Natural killer cell (primary cell): ENCODE results near the gene DRC7. TPM values are rescaled to one million over a fixed set of nuclear protein-coding genes. Genes with fewer than 3 reads are reported as not detected.

Source experiments
- ATAC-seq, 3 donors: fragments of 150-1000 bp in 2 of 3; fragments of 200-7000 bp in 1 of 3; cut with Tn5 transposase; 1 replicate in 1 of 3; 2 replicates in 2 of 3; pipeline ENCODE4 v1.10.0; 2021; ENCODE audit warnings: mild to moderate bottlenecking in 2 of 3, moderate library complexity in 2 of 3
- DNase-seq, 2 donors: peaks; one replicate each; pipeline versions ENCODE4 v3.0.0 to v3.0.0-alpha.2; 2013 to 2021; ENCODE audit warnings: mixed read lengths in 1 of 2
- H3K27ac ChIP-seq: one replicate; pipeline ENCODE4 v1.5.1; 2013; ENCODE audit warnings: mild to moderate bottlenecking, low read length
- H3K27me3 ChIP-seq: one replicate; pipeline ENCODE4 v1.6.1; 2013; ENCODE audit warnings: low read length; ENCODE audit not compliant: control insufficient read depth, insufficient read depth
- H3K36me3 ChIP-seq: one replicate; pipeline ENCODE4 v1.6.1; 2013; ENCODE audit warnings: low read length; ENCODE audit not compliant: control insufficient read depth, insufficient read depth
- H3K4me1 ChIP-seq: one replicate; pipeline ENCODE4 v1.6.1; 2013; ENCODE audit warnings: low read length; ENCODE audit not compliant: control insufficient read depth, insufficient read depth
- H3K4me3 ChIP-seq: one replicate; pipeline ENCODE4 v1.5.1; 2013; ENCODE audit warnings: low read length
- H3K9me3 ChIP-seq: one replicate; pipeline ENCODE4 v1.6.1; 2013; ENCODE audit warnings: low read length; ENCODE audit not compliant: control insufficient read depth, insufficient read depth
- H3K27ac Mint-ChIP-seq, 2 donors: one replicate each; pipeline ENCODE4 v1.8.0; 2022; ENCODE audit warnings: mild to moderate bottlenecking in 2 of 2, mixed read lengths in 2 of 2, moderate library complexity in 1 of 2
- H3K27me3 Mint-ChIP-seq, 2 donors: one replicate each; pipeline ENCODE4 v1.8.0; 2022; ENCODE audit warnings: low read depth in 2 of 2, mixed read lengths in 2 of 2
- H3K36me3 Mint-ChIP-seq: one replicate; pipeline ENCODE4 v1.8.0; 2022; ENCODE audit warnings: mixed read lengths
- H3K4me1 Mint-ChIP-seq, 2 donors: one replicate each; pipeline ENCODE4 v1.8.0; 2022; ENCODE audit warnings: mixed read lengths in 2 of 2
- H3K4me3 Mint-ChIP-seq: one replicate; pipeline ENCODE4 v1.8.0; 2022; ENCODE audit warnings: mild to moderate bottlenecking, moderate library complexity, mixed read lengths
- H3K9me3 Mint-ChIP-seq, 2 donors: one replicate each; pipeline ENCODE4 v1.8.0; 2022; ENCODE audit warnings: mixed read lengths in 2 of 2
- CTCF ChIP-seq: fragments of 200-600 bp; IDR thresholded peaks from one replicate; pipeline ENCODE4 v1.8.0; 2022; ENCODE audit warnings: antibody characterized with exemption
- WGBS: methylation state at CpG from one replicate; pipeline ENCODE4 v1.1.7; 2013; ENCODE audit warnings: missing lambda C conversion rate; ENCODE audit not compliant: insufficient coverage; 5-methylcytosine and 5-hydroxymethylcytosine counted together
- intact Hi-C: fragments of 100-400 bp; cut with micrococcal nuclease; formaldehyde crosslinking; loops from one replicate; pipeline ENCODE4 v1.14.2; 2022
- total RNA-seq, 4 donors: library from RNA; stranded (reverse); fragments of 120-200 nt in 1 of 4; gene quantifications; one replicate each; pipeline versions ENCODE4 v1.2.3 to v1.2.4, GENCODE V29; 2013 to 2022

Gene DRC7
- total RNA-seq, 3 donors from 2014 or later (not counting 1 experiment from before 2014, with no cell fraction given): 0.33 TPM; not detected in 2

GRCh38 chr16:57747996-57748395 is 53.4 kb downstream of the DRC7 start:
- Histone ChIP-seq H3K36me3 (peaks cover 4% of the 10 kb centered on the region), H3K4me1 (peaks cover 31% of the 10 kb centered on the region), H3K4me3 (no peak overlapping the region), H3K9me3 (no peaks in the 10 kb centered on the region), H3K27ac (no peak overlapping the region), H3K27me3 (no peaks in the 10 kb centered on the region)
- intact Hi-C loops: no loop called here
- no peak for TF ChIP-seq CTCF
- Mint-ChIP-seq H3K36me3 (no peaks in the 10 kb centered on the region), H3K4me1 (peaks cover 25 to 33% of the 10 kb centered on the region in 2 donors), H3K9me3 (no peaks in the 10 kb centered on the region), H3K27me3 (no peaks in the 10 kb centered on the region), H3K4me3 (no peak overlapping the region), H3K27ac (no peak overlapping the region)
- WGBS: 89% methylated on average over 6 of the region's 6 CpGs
- ATAC-seq: no peak
- no peak for DNase-seq

- peaks cover 31% of the 10 kb centered on the region for H3K4me1 ChIP-seq
- H3K36me3 ChIP-seq: peaks cover 10% of the 10 kb centered on the region
- Mint-ChIP-seq H3K27me3 (no peaks in the 10 kb centered on the region), H3K9me3 (no peaks in the 10 kb centered on the region), H3K4me3 (no peak overlapping the region), H3K4me1 (peaks cover 25 to 33% of the 10 kb centered on the region in 2 donors), H3K27ac (peak overlapping the region; percentile 25 to 73), H3K36me3 (no peaks in the 10 kb centered on the region)
- H3K4me3 ChIP-seq: no peak overlapping the region
- WGBS: 90% methylated on average over 11 of the region's 11 CpGs
- ATAC-seq (no peak), DNase-seq (no peak)
- no peak for TF ChIP-seq CTCF
- H3K27me3 ChIP-seq: no peaks in the 10 kb centered on the region
- no peak overlapping the region for H3K27ac ChIP-seq
- H3K9me3 ChIP-seq: no peaks in the 10 kb centered on the region
- intact Hi-C loops: no loop called here
Observed at GRCh38 chr16:57748596-57748995, 54.0 kb downstream of the DRC7 start.

GRCh38 chr16:57749101-57749692 is 54.6 kb downstream of the DRC7 start:
- intact Hi-C loops: no loop called here
- no peak for TF ChIP-seq CTCF
- no peaks in the 10 kb centered on the region for H3K9me3 Mint-ChIP-seq

More at GRCh38 chr16:57749101-57749692, 54.6 kb downstream of the DRC7 start:
- WGBS: 96% methylated on average over 3 of the region's 3 CpGs
- Mint-ChIP-seq H3K27me3 (no peaks in the 10 kb centered on the region), H3K4me1 (peaks cover 25 to 33% of the 10 kb centered on the region in 2 donors), H3K27ac (peak overlapping the region; percentile 25 to 73), H3K36me3 (no peaks in the 10 kb centered on the region), H3K4me3 (no peak overlapping the region)
- Histone ChIP-seq H3K4me3 (no peak overlapping the region), H3K9me3 (no peaks in the 10 kb centered on the region), H3K4me1 (peaks cover 31% of the 10 kb centered on the region), H3K27me3 (no peaks in the 10 kb centered on the region), H3K36me3 (peaks cover 13% of the 10 kb centered on the region), H3K27ac (no peak overlapping the region)
- no peak for DNase-seq
- ATAC-seq: no peak
